ENCODE data around the gene LRIT1.

DNA sequence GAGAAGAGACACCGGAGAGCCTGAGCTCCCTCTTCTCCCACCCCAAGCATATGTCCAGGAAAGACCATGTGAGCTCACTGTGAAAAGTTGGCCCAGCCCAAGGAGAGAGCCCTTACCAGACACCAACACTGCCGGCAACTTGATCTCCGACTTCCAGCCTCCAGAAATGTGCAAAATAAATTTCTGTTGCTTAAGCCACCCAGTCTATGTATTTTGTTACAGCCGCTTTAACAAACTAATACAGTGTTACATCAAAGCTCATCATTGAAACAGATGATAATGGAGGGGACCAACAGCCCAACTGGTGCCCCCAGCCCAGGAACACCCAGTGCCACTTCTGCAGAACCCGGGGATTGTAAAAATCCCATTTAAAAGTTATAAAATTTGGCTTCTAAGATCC, 22.4 kb upstream of the LRIT1 start:
- TF ChIP-seq, protein P1, sequence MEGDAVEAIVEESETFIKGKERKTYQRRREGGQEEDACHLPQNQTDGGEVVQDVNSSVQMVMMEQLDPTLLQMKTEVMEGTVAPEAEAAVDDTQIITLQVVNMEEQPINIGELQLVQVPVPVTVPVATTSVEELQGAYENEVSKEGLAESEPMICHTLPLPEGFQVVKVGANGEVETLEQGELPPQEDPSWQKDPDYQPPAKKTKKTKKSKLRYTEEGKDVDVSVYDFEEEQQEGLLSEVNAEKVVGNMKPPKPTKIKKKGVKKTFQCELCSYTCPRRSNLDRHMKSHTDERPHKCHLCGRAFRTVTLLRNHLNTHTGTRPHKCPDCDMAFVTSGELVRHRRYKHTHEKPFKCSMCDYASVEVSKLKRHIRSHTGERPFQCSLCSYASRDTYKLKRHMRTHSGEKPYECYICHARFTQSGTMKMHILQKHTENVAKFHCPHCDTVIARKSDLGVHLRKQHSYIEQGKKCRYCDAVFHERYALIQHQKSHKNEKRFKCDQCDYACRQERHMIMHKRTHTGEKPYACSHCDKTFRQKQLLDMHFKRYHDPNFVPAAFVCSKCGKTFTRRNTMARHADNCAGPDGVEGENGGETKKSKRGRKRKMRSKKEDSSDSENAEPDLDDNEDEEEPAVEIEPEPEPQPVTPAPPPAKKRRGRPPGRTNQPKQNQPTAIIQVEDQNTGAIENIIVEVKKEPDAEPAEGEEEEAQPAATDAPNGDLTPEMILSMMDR (IDR thresholded peaks at IDR 0.05): no peak
- TF ChIP-seq POLR2A (IDR thresholded peaks at IDR 0.05): no peak
- TF ChIP-seq EP300 (IDR thresholded peaks at IDR 0.05): no peak

Measured in ovary (tissue), 3 donors.